ENCODE data around the gene CENPE. TPM values are rescaled to one million over a fixed set of nuclear protein-coding genes. Genes with fewer than 3 reads are reported as not detected.
A peak's percentile ranks its signal among the peaks of the same experiment; 100 is the strongest.
"Not testable (repeated sequence)": the region's sequence is repeated elsewhere in the genome, so short reads cannot be mapped to it uniquely, and the experiment has no call there.

CENPE gene
- total RNA-seq (2014; rRNA removed; shearing (Covaris generic)) (23.6 and 39.4 TPM in 2 replicates), total RNA-seq (2022) (70.9 and 80.0 TPM in 2 replicates), Bru-seq, nascent RNA (percentile 93 among the genes with signal in this experiment), BruChase-seq, experiment 1, labeled RNA remaining after a 6-hour chase (percentile 86 among the genes with signal in this experiment), BruChase-seq, experiment 2, labeled RNA remaining after a 2-hour chase (percentile 91 among the genes with signal in this experiment)
- long read RNA-seq, partial matches to known transcripts = 8 of 12 reads
- long read RNA-seq, other reads (novel, unspliced or antisense) = 4 of 12 reads

- Histone ChIP-seq H3K79me2 (ENCODE audit: insufficient read depth, low read depth, low read length) (peaks cover 23% of the 10 kb centered on the region), H3K4me1 (ENCODE audit: insufficient read depth, low read length, poor library complexity, severe bottlenecking) (peaks cover 20% of the 10 kb centered on the region), H3K27ac (ENCODE audit: low read depth, low read length, poor library complexity, severe bottlenecking) (peak within 1 kb of the TSS; percentile 41), H3K9me3 (ENCODE audit: low read length) (no peaks in the 10 kb centered on the region; the same call in 1 of the 2 replicates), H3K9me2 (ENCODE audit: insufficient read depth, low read length) (no peaks in the 10 kb centered on the region), H3K4me2 (ENCODE audit: low read length) (peak within 1 kb of the TSS; percentile 89), H2AFZ (ENCODE audit: low read length) (peak within 1 kb of the TSS; percentile 97), H3K36me3 (ENCODE audit: insufficient read depth, low read length) (peaks cover 36% of the 10 kb centered on the region), H3K4me3 (ENCODE audit: low read depth, low read length, poor library complexity, severe bottlenecking) (peak within 1 kb of the TSS; percentile 86), H4K20me1 (ENCODE audit: insufficient read depth, low read length) (no peaks in the 10 kb centered on the region)
- POLR2A ChIA-PET = interaction anchor here (0.7 to 1.9 kb wide), 3 partner anchors 17 to 569 kb away, joined by 3 to 8 read pairs (median 3); no protein-coding TSS in a partner anchor
- DNase-seq (ENCODE audit: low spot score) = peak; percentile 92
- no TSS peak for BruUV-seq (replicated peaks)
- TF ChIP-seq EZH2phosphoT487 (IDR thresholded peaks at IDR 0.05; ENCODE audit: borderline replicate concordance, low read depth, low read length) (no peak), CTCF (conservative IDR thresholded peaks at IDR 0.05; ENCODE audit: low read length) (no peak)
- intact Hi-C loops (cut with micrococcal nuclease; ENCODE audit: unreplicated experiment) = loop anchor here (10.0 kb wide), 1 partner anchor 693 kb away; the partner anchor contains the start of gene NFKB1
- CTCF ChIA-PET (ENCODE audit: unreplicated experiment) = no interaction called here
These were observed at the start of gene CENPE for GRCh38 chr4:103198111-103198765. Gene CENPE (minus strand): TSS chr4:103198343. CDS start chr4:103198319, 24 bp downstream.

GRCh38 chr4:103244251-103244650 lies 46.1 kb upstream of the CENPE start:
- no peaks in the 10 kb centered on the region for H3K79me2 ChIP-seq (ENCODE audit: insufficient read depth, low read depth, low read length)
- H3K4me1 ChIP-seq (ENCODE audit: insufficient read depth, low read length, poor library complexity, severe bottlenecking) = no peaks in the 10 kb centered on the region
- ChIA-PET CTCF (ENCODE audit: unreplicated experiment) (no interaction called here), POLR2A (no interaction called here)
- intact Hi-C loops (cut with micrococcal nuclease; ENCODE audit: unreplicated experiment) = no loop called here
- no peaks in the 10 kb centered on the region for H3K9me3 ChIP-seq (ENCODE audit: low read length)
- DNase-seq (ENCODE audit: low spot score) = no peak
- no peaks in the 10 kb centered on the region for H3K36me3 ChIP-seq (ENCODE audit: insufficient read depth, low read length)
- no TSS peak for BruUV-seq (replicated peaks)
- H2AFZ ChIP-seq (ENCODE audit: low read length) = no peak overlapping the region
- H3K27ac ChIP-seq (ENCODE audit: low read depth, low read length, poor library complexity, severe bottlenecking) = no peak overlapping the region
- no peak overlapping the region for H3K4me2 ChIP-seq (ENCODE audit: low read length)
- no peak overlapping the region for H3K4me3 ChIP-seq (ENCODE audit: low read depth, low read length, poor library complexity, severe bottlenecking)
- H4K20me1 ChIP-seq (ENCODE audit: insufficient read depth, low read length) = no peaks in the 10 kb centered on the region
- TF ChIP-seq EZH2phosphoT487 (IDR thresholded peaks at IDR 0.05; ENCODE audit: borderline replicate concordance, low read depth, low read length) (no peak), CTCF (conservative IDR thresholded peaks at IDR 0.05; ENCODE audit: low read length) (no peak)
- H3K9me2 ChIP-seq (ENCODE audit: insufficient read depth, low read length) = no peaks in the 10 kb centered on the region

DNA sequence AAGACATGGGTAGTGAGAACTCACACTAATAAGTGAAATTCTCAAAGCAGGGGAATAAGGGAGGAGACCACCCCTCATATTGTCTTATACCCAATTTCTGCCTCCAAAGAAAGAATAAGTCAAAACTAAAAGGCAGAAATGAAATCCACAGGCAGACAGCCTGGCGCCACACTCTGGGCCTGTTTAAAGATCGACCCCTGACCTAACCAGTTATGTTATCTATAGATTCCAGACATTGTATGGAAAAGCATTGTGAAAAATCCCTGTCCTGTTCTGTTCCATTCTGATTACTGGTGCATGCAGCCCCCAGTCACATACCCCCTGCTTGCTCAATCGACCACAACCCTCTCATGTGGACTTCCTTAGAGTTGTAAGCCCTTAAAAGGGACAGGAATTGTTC lies 32.8 kb upstream of the CENPE start:
- H3K9me2 ChIP-seq (ENCODE audit: insufficient read depth, low read length); H3K27ac ChIP-seq (ENCODE audit: low read depth, low read length, poor library complexity, severe bottlenecking); H3K4me2 ChIP-seq (ENCODE audit: low read length); H3K4me1 ChIP-seq (ENCODE audit: insufficient read depth, low read length, poor library complexity, severe bottlenecking); H4K20me1 ChIP-seq (ENCODE audit: insufficient read depth, low read length); H3K79me2 ChIP-seq (ENCODE audit: insufficient read depth, low read depth, low read length); DNase-seq (ENCODE audit: low spot score); H3K4me3 ChIP-seq (ENCODE audit: low read depth, low read length, poor library complexity, severe bottlenecking); H2AFZ ChIP-seq (ENCODE audit: low read length); H3K9me3 ChIP-seq (ENCODE audit: low read length); POLR2A ChIA-PET; BruUV-seq (replicated peaks); CTCF ChIA-PET (ENCODE audit: unreplicated experiment); intact Hi-C loops (cut with micrococcal nuclease; ENCODE audit: unreplicated experiment); H3K36me3 ChIP-seq (ENCODE audit: insufficient read depth, low read length): not testable (repeated sequence)

- BruUV-seq (replicated peaks); CTCF ChIA-PET (ENCODE audit: unreplicated experiment): not testable (repeated sequence)
These were observed 25.4 kb upstream of the CENPE start for GRCh38 chr4:103223556-103223955.

More at GRCh38 chr4:103223556-103223955, 25.4 kb upstream of the CENPE start:
- H3K4me1 ChIP-seq (ENCODE audit: insufficient read depth, low read length, poor library complexity, severe bottlenecking); DNase-seq (ENCODE audit: low spot score); H2AFZ ChIP-seq (ENCODE audit: low read length); POLR2A ChIA-PET; H3K36me3 ChIP-seq (ENCODE audit: insufficient read depth, low read length); H4K20me1 ChIP-seq (ENCODE audit: insufficient read depth, low read length); H3K79me2 ChIP-seq (ENCODE audit: insufficient read depth, low read depth, low read length); H3K4me3 ChIP-seq (ENCODE audit: low read depth, low read length, poor library complexity, severe bottlenecking); H3K9me3 ChIP-seq (ENCODE audit: low read length); H3K9me2 ChIP-seq (ENCODE audit: insufficient read depth, low read length); H3K27ac ChIP-seq (ENCODE audit: low read depth, low read length, poor library complexity, severe bottlenecking); intact Hi-C loops (cut with micrococcal nuclease; ENCODE audit: unreplicated experiment); H3K4me2 ChIP-seq (ENCODE audit: low read length): not testable (repeated sequence)

Measured in OCI-LY7 (cell line).